ENCODE results near the gene GOLGA2.
A peak's percentile ranks its signal among the peaks of the same experiment; 100 is the strongest.
"Not testable (repeated sequence)": the region's sequence is repeated elsewhere in the genome, so short reads cannot be mapped to it uniquely, and the experiment has no call there.

GOLGA2 gene

DNA sequence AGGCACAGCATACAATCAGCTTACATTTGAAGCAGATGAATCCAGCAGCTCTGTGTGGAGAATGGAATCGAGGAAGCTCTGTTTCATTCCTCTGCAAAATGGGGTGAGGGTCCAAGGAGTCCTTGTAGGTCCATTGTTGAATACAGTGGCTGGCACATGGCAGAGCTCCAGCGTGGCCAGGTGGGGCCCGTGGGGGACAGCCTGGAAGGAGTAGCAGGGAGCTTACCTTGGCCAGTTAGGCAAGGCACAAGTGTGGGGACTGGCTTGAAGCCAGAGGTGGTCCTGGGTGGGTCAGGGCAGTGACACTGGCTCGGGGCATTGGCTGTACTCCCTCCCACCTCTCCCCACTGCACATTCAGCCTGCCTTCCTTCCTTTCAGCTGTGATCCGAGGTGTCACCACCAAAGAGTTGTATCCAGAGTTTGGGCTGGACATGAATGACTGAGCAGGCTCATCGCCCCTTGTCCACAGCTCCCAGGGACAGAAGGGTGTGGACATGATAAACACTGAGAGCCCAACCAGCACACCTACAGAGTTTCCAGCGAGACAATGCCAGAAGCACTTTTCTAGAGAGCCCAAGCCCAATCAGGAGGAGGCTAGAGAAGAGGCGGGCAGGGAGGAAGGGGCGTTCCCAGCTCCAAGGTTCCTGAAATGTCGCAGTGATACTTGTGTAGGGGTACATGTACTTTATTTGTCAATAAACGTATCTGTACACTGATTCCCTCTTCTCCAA is 12.6 kb upstream of the GOLGA2 start:
- DNase-seq: no peak

DNA sequence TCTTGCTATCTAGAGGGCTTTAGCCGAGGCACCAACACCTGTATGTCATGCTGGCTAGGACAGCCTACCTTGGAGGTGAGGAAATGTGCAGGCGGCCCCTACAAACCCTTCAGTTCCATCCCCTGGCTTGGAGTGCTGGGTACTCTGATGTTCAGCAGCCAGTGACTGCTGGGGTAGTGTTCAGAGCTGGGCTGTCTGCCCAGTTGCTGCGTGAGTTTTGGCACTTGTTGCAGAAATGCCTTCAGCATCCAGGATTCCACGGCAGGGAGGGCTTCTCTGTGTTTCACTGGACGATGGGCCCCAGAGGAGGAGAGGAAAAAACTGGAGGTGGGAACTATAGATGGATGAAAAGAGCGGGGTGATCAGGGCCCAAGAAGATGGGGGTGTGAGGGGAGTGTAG is 10.6 kb upstream of the GOLGA2 start:
- DNase-seq: no peak

- DNase-seq: no peak
These were observed 9.4 kb upstream of the GOLGA2 start for GRCh38 chr9:128285033-128285784.

GRCh38 chr9:128282500-128282899 is 6.7 kb upstream of the GOLGA2 start:
- DNase-seq: no peak

DNA sequence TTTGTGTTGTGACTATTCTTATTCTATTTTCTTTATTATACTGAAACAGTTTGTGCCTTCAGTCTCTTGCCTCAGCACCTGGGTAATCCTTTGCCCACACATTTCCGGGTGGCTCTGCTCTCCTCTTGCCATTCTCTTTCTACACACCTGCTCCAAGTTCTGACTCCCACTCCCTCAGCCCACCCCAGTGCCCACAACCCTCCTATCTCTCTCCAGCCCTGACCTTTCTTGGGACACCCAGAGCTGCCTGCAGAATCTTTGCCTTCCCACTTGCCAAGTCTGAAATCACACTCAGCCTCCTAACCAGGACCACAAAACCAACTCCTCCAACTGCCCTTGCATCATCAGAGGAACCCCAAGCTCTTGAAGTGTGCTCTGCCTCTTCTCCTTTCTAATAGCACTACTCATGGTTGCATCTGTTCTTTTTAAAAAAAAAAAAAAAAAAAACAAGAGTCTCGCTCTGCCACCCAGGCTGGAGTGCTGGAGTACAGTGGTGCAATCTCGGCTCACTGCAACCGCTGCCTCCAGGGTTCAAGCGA is 4.3 kb upstream of the GOLGA2 start:
- no peak for DNase-seq

GRCh38 chr9:128279088-128280073 is 3.6 kb upstream of the GOLGA2 start:
- not testable (repeated sequence) for DNase-seq

GRCh38 chr9:128276574-128277270 is 915 bp upstream of the GOLGA2 start:
- DNase-seq: no peak

- DNase-seq: peak; percentile 97
These were observed 284 bp upstream of the GOLGA2 start, which contains the start of gene SWI5 for GRCh38 chr9:128276008-128276573. TSS of gene SWI5 (plus strand) at chr9:128276276.

GRCh38 chr9:128274245-128274644 is 1.6 kb downstream of the GOLGA2 start:
- no peak for DNase-seq

- no peak for DNase-seq
These were observed 4.3 kb downstream of the GOLGA2 start for GRCh38 chr9:128271512-128271911.

- no peak for DNase-seq
These were observed 4.7 kb downstream of the GOLGA2 start for GRCh38 chr9:128271112-128271511.

DNA sequence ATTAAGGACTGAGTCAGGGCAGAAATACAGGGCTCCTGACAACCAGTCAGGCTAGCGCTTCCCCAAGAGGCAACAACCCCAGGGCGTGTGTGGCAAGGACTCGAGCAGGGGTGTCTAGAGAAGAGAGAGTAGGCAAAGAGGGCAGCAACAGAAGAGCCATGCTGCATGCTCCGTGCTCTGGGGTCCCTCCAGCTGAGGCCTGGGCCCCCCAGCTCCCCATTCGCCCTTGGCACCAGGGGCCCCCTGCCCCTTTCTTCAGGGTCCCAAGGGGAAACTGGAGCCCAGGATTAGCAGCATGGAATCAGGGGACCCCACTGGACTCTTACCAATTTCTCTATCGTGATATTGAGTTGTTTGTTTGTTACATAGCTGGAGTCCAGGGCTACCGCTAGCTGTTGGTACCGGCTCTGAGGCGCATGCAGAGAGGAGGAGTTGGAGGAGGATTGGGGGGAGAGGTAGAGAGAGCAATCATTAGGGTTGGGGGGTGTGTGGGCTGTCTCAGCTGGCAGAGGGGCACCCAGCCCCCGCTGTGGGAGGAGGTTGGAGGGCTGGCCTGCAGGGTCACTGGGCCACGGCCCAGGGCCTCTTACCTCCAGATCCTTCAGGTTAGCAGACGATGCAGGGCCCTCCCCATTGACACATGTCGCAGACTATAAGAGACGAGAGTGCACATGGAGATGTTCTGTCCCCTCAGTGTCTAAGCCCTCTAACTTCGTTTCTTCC is 8.8 kb downstream of the GOLGA2 start:
- no peak for DNase-seq

- DNase-seq: no peak
These were observed 10.4 kb downstream of the GOLGA2 start for GRCh38 chr9:128265348-128265847.

- DNase-seq: no peak
These were observed 13.1 kb downstream of the GOLGA2 start for GRCh38 chr9:128262687-128263086.

DNA sequence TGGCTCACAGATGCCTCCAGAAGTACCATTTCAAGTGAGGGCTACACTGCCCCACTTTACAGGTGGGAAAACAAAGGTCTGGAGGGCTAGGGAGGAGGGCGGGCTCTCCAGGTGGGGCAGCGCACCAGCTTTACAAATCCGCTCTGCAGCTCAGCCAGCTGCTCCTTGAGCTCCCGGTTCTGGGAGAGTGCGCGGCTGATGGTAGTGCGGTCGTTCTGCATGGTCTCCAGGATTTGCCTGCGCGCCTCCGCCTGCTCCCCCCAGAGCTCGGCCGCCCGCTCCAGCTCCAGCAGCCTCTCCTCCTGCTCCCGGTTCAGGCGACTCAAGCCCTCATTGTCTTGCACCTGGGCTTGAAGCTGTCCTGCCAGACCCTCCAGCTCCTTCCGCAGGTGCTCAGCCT is 15.5 kb downstream of the GOLGA2 start:
- DNase-seq: no peak

DNA sequence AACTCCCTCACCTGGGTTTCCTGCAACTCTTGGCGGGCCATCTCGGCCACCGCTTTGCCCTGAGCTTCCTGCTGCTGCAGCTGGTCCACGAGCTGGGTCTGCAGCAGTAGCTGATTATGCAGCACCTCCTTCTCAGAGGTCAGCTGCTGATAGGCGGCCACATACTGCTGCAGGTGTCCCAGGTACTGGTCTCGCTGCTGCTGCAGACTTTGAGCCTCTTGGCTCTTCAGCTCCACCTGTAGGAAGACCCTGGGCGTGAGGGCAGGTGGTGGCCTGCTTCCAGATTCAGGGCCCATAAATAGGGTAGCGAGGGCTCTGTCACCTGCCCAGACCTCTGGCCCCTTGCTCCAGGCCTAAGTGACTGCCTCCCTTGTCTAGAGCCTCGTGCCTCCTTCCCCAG is 16.7 kb downstream of the GOLGA2 start:
- DNase-seq: no peak

DNA sequence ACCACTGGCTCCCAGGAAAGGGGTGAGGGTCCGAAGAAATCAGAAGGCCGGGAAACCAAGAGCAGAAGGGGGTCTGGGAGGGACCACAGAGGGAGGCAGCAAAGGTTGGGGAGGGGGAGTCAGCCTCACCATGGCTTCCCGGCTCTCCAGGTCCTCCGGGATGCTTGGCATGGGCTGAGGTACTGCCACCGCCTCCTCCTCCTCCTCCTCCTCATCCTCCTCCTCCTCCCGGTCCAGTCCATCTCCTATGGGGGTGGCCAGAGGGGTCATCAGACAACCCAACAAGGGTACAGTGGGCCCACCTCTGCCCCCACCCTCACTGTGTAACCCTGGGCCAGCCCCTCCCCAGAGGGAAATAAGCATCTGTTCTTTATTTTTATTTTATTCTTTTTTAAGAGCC is 17.5 kb downstream of the GOLGA2 start:
- DNase-seq: no peak

DNA sequence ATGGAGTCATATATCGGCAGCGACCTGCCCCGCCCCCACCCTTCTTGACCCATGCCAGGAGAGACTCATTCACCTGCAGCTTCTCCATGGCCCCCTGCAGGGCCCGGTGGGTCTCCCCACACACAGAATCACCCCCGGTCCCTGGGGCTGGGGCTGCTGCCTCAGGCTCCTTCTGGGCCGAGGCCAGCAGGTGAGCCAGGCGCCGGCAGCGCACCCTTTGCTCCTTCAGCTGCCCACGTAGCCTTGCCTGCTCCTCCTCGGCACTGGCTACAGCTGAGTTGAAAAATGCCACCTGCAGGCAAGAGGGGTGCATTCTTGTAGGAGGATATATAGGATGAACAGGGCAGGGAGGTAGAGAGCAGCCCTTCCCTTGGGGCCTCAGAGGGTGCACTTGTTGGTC is 17.9 kb downstream of the GOLGA2 start:
- DNase-seq: no peak

DNA sequence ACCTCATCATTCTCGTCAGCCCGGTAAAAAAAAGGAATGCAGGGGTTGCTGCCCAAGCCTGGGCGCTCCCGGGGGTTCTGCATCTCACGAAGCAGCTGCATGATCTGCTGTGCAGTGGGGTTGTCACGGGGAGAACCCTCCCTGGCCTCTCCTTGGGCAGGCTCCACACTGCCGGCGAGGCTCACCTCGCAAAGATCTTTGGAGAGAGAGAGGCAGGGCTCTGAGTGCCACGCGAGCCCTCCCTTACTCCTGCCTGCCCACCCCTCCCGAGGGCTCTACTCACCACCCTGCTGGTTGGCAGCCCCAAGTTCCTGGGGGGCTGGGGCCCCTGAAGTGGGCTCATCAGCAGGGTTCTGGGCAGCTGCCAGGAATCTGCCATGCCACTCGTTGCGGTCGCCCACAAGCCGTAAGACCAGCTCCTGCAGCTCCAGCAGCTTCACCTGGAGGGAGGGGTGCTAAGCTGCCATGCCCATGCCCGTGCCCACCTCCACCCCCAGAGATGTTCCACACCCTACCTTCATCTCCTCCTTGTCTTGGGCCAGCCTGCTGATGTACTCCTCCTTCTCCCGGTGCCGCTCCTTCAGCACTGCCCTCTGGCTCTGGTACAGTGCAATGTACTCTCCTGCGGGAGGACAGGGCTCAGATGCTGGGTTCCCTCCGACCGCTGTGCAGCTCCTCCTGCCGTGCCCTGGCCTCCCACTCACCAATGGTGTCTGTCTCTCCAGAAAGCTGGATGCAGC is 18.6 kb downstream of the GOLGA2 start:
- no peak for DNase-seq
